ENCODE results near the gene OBSCN.

Gene OBSCN

DNA sequence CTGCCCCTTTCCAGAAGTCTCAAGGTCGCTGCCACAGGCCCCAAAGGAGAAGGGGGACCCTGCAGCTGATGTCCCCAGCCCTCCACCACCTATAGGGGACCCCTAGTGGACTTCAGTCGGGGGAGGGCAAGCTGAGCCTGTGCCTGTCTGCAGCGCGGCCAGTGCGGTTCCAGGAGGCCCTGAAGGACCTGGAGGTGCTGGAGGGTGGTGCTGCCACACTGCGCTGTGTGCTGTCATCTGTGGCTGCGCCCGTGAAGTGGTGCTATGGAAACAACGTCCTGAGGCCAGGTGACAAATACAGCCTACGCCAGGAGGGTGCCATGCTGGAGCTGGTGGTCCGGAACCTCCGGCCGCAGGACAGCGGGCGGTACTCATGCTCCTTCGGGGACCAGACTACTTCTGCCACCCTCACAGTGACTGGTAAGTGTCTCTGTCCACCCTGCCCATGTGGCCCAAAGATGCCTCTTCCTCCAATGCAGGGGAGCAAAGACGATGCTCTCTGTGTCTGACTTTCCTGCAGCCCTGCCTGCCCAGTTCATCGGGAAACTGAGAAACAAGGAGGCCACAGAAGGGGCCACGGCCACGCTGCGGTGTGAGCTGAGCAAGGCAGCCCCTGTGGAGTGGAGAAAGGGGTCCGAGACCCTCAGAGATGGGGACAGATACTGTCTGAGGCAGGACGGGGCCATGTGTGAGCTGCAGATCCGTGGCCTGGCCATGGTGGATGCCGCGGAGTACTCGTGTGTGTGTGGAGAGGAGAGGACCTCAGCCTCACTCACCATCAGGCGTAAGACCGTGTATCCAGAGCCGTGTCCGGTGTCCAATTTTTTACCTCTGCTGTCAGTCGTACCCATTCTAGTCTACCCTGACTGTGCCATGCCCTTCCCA is 79.9 kb downstream of the OBSCN start:
- H3K36me3 ChIP-seq (ENCODE audit: control insufficient read depth in 1 of 2, insufficient read depth in 2 of 2, low read depth in 1 of 2, low read length in 2 of 2), result peaks cover 0 to 33% of the 10 kb centered on the region in 2 experiments
- no peak overlapping the region for H3K23ac ChIP-seq (ENCODE audit: low read length in 2 of 2)
- WGBS, result 95% methylated on average over 32 of the region's 32 CpGs
- no peak overlapping the region for H3K4ac ChIP-seq (ENCODE audit: low read depth in 1 of 2, low read length in 2 of 2)
- no peak overlapping the region for H3K9ac ChIP-seq (ENCODE audit: low read length)
- peaks cover 0 to 14% of the 10 kb centered on the region in 2 experiments for H3K27me3 ChIP-seq (ENCODE audit: control insufficient read depth in 1 of 2, insufficient read depth in 1 of 2, low read length in 2 of 2)
- no peak overlapping the region for H3K27ac ChIP-seq (ENCODE audit: low read length, poor library complexity, severe bottlenecking)
- no peaks in the 10 kb centered on the region for H3K79me1 ChIP-seq (replicated peaks; ENCODE audit: low read length, poor library complexity, severe bottlenecking)
- H4K8ac ChIP-seq (ENCODE audit: low read length), result no peak overlapping the region
- H3K4me2 ChIP-seq (ENCODE audit: low read length, poor library complexity, severe bottlenecking), result no peak overlapping the region
- no peak for DNase-seq
- no peak overlapping the region for H2AK5ac ChIP-seq (ENCODE audit: low read length, severe bottlenecking)
- no peak overlapping the region for H3K18ac ChIP-seq (ENCODE audit: low read depth in 1 of 2, low read length in 2 of 2)
- no peak overlapping the region for H2BK15ac ChIP-seq (ENCODE audit: low read depth, poor library complexity, severe bottlenecking)
- no peak overlapping the region for H3K4me3 ChIP-seq (ENCODE audit: insufficient read depth in 1 of 2, low read depth in 1 of 2, low read length in 2 of 2)
- H3K9me3 ChIP-seq (ENCODE audit: control insufficient read depth, low read length), result no peaks in the 10 kb centered on the region
- H2BK5ac ChIP-seq (ENCODE audit: low read depth, low read length, poor library complexity, severe bottlenecking), result no peak overlapping the region
- no peak overlapping the region for H2BK12ac ChIP-seq (ENCODE audit: low read length in 2 of 2)
- no peak overlapping the region for H3K14ac ChIP-seq (ENCODE audit: low read length in 2 of 2)
- H2AFZ ChIP-seq (ENCODE audit: low read depth, low read length), result no peak overlapping the region
- no peak overlapping the region for H2BK120ac ChIP-seq (ENCODE audit: low read depth, low read length)
- no peaks in the 10 kb centered on the region for H3K4me1 ChIP-seq (ENCODE audit: control insufficient read depth, insufficient read depth, low read depth, low read length)
- H4K91ac ChIP-seq (ENCODE audit: low read length), result no peak overlapping the region

DNA sequence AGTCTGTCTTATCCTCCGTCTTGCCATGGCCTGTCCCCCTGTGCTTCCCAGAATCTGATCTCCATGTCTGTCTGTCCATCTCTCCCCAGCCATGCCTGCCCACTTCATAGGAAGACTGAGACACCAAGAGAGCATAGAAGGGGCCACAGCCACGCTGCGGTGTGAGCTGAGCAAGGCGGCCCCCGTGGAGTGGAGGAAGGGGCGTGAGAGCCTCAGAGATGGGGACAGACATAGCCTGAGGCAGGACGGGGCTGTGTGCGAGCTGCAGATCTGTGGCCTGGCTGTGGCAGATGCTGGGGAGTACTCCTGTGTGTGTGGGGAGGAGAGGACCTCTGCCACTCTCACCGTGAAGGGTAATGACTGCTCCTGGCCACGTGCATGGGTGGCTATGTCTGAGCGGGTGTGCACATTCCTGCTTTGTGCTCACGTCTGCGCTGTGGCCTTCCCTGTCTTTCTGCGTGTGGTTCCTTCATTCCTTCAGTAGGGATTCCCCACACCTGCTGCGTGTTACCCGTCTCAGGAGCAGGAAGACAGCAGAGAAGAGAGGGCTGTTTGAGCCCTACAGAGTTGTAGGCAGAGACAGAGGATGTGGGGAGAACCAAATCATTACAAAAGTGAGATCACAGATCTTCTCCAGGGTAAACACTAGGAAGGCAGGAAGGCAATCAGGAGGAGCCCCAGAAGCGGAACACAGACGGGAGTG is 80.8 kb downstream of the OBSCN start:
- no peak for DNase-seq
- Histone ChIP-seq H2AFZ (ENCODE audit: low read depth, low read length) (no peak overlapping the region), H3K14ac (ENCODE audit: low read length in 2 of 2) (no peak overlapping the region), H3K27ac (ENCODE audit: low read length, poor library complexity, severe bottlenecking) (no peak overlapping the region), H3K4me2 (ENCODE audit: low read length, poor library complexity, severe bottlenecking) (no peak overlapping the region), H2AK5ac (ENCODE audit: low read length, severe bottlenecking) (no peak overlapping the region), H2BK5ac (ENCODE audit: low read depth, low read length, poor library complexity, severe bottlenecking) (no peak overlapping the region), H3K4ac (ENCODE audit: low read depth in 1 of 2, low read length in 2 of 2) (no peak overlapping the region), H2BK12ac (ENCODE audit: low read length in 2 of 2) (no peak overlapping the region), H2BK120ac (ENCODE audit: low read depth, low read length) (no peak overlapping the region), H3K79me1 (replicated peaks; ENCODE audit: low read length, poor library complexity, severe bottlenecking) (no peaks in the 10 kb centered on the region), H3K4me3 (ENCODE audit: insufficient read depth in 1 of 2, low read depth in 1 of 2, low read length in 2 of 2) (no peak overlapping the region), H4K91ac (ENCODE audit: low read length) (no peak overlapping the region), H3K4me1 (ENCODE audit: control insufficient read depth, insufficient read depth, low read depth, low read length) (no peaks in the 10 kb centered on the region), H3K9ac (ENCODE audit: low read length) (no peak overlapping the region), H3K18ac (ENCODE audit: low read depth in 1 of 2, low read length in 2 of 2) (no peak overlapping the region), H3K36me3 (ENCODE audit: control insufficient read depth in 1 of 2, insufficient read depth in 2 of 2, low read depth in 1 of 2, low read length in 2 of 2) (peaks cover 0 to 25% of the 10 kb centered on the region in 2 experiments), H3K27me3 (ENCODE audit: control insufficient read depth in 1 of 2, insufficient read depth in 1 of 2, low read length in 2 of 2) (peaks cover 0 to 19% of the 10 kb centered on the region in 2 experiments), H4K8ac (ENCODE audit: low read length) (no peak overlapping the region), H3K9me3 (ENCODE audit: control insufficient read depth, low read length) (no peaks in the 10 kb centered on the region), H2BK15ac (ENCODE audit: low read depth, poor library complexity, severe bottlenecking) (no peak overlapping the region), H3K23ac (ENCODE audit: low read length in 2 of 2) (no peak overlapping the region)
- 94% methylated on average over 18 of the region's 18 CpGs for WGBS

DNA sequence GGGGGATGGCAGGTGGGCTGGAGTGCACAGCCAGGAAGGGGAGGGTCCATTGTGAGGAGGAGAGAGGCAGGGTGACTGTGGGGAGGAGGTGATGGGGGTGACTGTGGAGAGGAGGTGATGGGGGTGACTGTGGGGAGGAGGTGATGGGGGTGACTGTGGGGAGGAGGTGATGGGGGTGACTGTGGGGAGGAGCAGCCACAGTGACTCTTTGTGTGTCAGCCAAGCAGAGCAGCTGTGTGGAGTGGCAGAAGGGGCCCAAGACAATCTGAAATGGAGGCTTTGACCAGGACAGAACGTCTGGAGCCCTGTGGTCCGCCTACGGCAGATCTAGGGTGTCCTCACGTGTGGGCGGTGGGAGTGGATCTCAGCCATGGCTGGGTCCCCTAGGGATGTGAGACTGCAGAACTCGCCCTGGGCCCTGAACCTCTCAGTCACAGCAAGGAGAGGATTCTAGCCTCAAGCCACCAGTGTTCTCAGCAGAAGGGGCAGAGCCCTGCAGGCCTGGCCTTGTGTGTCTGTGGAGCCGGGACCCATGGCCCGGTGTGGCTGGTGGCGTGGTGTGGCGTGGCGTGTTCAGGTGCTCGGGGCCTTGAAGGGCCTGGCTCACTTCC is 81.5 kb downstream of the OBSCN start:
- peaks cover 0 to 19% of the 10 kb centered on the region in 2 experiments for H3K27me3 ChIP-seq (ENCODE audit: control insufficient read depth in 1 of 2, insufficient read depth in 1 of 2, low read length in 2 of 2)
- no peak overlapping the region for H2BK5ac ChIP-seq (ENCODE audit: low read depth, low read length, poor library complexity, severe bottlenecking)
- H2AK5ac ChIP-seq (ENCODE audit: low read length, severe bottlenecking), result no peak overlapping the region
- no peak overlapping the region for H3K4ac ChIP-seq (ENCODE audit: low read depth in 1 of 2, low read length in 2 of 2)
- H3K27ac ChIP-seq (ENCODE audit: low read length, poor library complexity, severe bottlenecking), result no peak overlapping the region
- no peak overlapping the region for H2AFZ ChIP-seq (ENCODE audit: low read depth, low read length)
- H3K9me3 ChIP-seq (ENCODE audit: control insufficient read depth, low read length), result no peaks in the 10 kb centered on the region
- no peak overlapping the region for H4K8ac ChIP-seq (ENCODE audit: low read length)
- H3K4me3 ChIP-seq (ENCODE audit: insufficient read depth in 1 of 2, low read depth in 1 of 2, low read length in 2 of 2), result no peak overlapping the region
- WGBS, result 88% methylated on average over 12 of the region's 12 CpGs
- no peak overlapping the region for H4K91ac ChIP-seq (ENCODE audit: low read length)
- no peak overlapping the region for H3K23ac ChIP-seq (ENCODE audit: low read length in 2 of 2)
- H3K4me1 ChIP-seq (ENCODE audit: control insufficient read depth, insufficient read depth, low read depth, low read length), result no peaks in the 10 kb centered on the region
- no peak overlapping the region for H2BK15ac ChIP-seq (ENCODE audit: low read depth, poor library complexity, severe bottlenecking)
- H3K36me3 ChIP-seq (ENCODE audit: control insufficient read depth in 1 of 2, insufficient read depth in 2 of 2, low read depth in 1 of 2, low read length in 2 of 2), result peaks cover 0 to 25% of the 10 kb centered on the region in 2 experiments
- DNase-seq, result no peak
- H3K18ac ChIP-seq (ENCODE audit: low read depth in 1 of 2, low read length in 2 of 2), result no peak overlapping the region
- no peak overlapping the region for H3K9ac ChIP-seq (ENCODE audit: low read length)
- no peaks in the 10 kb centered on the region for H3K79me1 ChIP-seq (replicated peaks; ENCODE audit: low read length, poor library complexity, severe bottlenecking)
- no peak overlapping the region for H3K4me2 ChIP-seq (ENCODE audit: low read length, poor library complexity, severe bottlenecking)
- no peak overlapping the region for H2BK120ac ChIP-seq (ENCODE audit: low read depth, low read length)
- no peak overlapping the region for H2BK12ac ChIP-seq (ENCODE audit: low read length in 2 of 2)
- H3K14ac ChIP-seq (ENCODE audit: low read length in 2 of 2), result no peak overlapping the region
